Dermis microvascular lymphatic vessel endothelial cell (primary cell): ENCODE measurements around the gene CHD2. TPM values are rescaled to one million over a fixed set of nuclear protein-coding genes. Genes with fewer than 3 reads are reported as not detected.
"Not testable (repeated sequence)": the region's sequence is repeated elsewhere in the genome, so short reads cannot be mapped to it uniquely, and the experiment has no call there.

Experiments
- DNase-seq, 2 donors: peaks; one replicate each; pipeline versions ENCODE4 v3.0.0 to v3.0.0-alpha.2; 2010; ENCODE audit warnings: low read depth in 2 of 2
- total RNA-seq: library from RNA; depleted of rRNA; stranded (reverse); fragments of >200 nt; gene quantifications from 2 replicates; pipeline ENCODE4 v1.2.1, GENCODE V29; 2014

Gene CHD2
- total RNA-seq, 1 donor from 2014 or later, result 40.2 TPM

- DNase-seq, result no peak
Measured at GRCh38 chr15:93035092-93035915, 135.2 kb downstream of the CHD2 start.

- peak; percentile 30 to 47 for DNase-seq
Measured at GRCh38 chr15:93035953-93036810, 136.1 kb downstream of the CHD2 start.

- DNase-seq, result no peak
Measured at GRCh38 chr15:93036951-93037819, 137.1 kb downstream of the CHD2 start.

GRCh38 chr15:93037820-93038705, 137.9 kb downstream of the CHD2 start:
- DNase-seq, result no peak

GRCh38 chr15:93039562-93040287, 139.6 kb downstream of the CHD2 start:
- not testable (repeated sequence) for DNase-seq

GRCh38 chr15:93040288-93041158, 140.4 kb downstream of the CHD2 start:
- DNase-seq, result no peak

GRCh38 chr15:93041159-93041547, 141.0 kb downstream of the CHD2 start:
- DNase-seq, result no peak

GRCh38 chr15:93042211-93042610, 142.1 kb downstream of the CHD2 start:
- DNase-seq, result no peak

- no peak for DNase-seq
Measured at GRCh38 chr15:93042691-93043378, 142.7 kb downstream of the CHD2 start.

GRCh38 chr15:93043621-93044300, 143.6 kb downstream of the CHD2 start:
- DNase-seq, result no peak

- DNase-seq, result no peak
Measured at GRCh38 chr15:93044301-93045190, 144.4 kb downstream of the CHD2 start.

GRCh38 chr15:93045191-93045785, 145.2 kb downstream of the CHD2 start:
- no peak for DNase-seq

- DNase-seq, result no peak
Measured at GRCh38 chr15:93046120-93046519, 146.0 kb downstream of the CHD2 start.

- no peak for DNase-seq
Measured at GRCh38 chr15:93046721-93047120, 146.6 kb downstream of the CHD2 start.

- no peak for DNase-seq
Measured at GRCh38 chr15:93047621-93048425, 147.7 kb downstream of the CHD2 start.

- no peak for DNase-seq
Measured at GRCh38 chr15:93048426-93048721, 148.2 kb downstream of the CHD2 start.
